GM19351 (cell line): ENCODE results near the gene SEPTIN2.
"Not testable (repeated sequence)": the region's sequence is repeated elsewhere in the genome, so short reads cannot be mapped to it uniquely, and the experiment has no call there.

Experiments
- ATAC-seq: cut with Tn5 transposase; IDR thresholded peaks from one replicate; pipeline ENCODE4 v1.9.1; 2021; ENCODE audit warnings: mild to moderate bottlenecking, moderate library complexity; ENCODE audit not compliant: unreplicated experiment

The SEPTIN2 gene

DNA sequence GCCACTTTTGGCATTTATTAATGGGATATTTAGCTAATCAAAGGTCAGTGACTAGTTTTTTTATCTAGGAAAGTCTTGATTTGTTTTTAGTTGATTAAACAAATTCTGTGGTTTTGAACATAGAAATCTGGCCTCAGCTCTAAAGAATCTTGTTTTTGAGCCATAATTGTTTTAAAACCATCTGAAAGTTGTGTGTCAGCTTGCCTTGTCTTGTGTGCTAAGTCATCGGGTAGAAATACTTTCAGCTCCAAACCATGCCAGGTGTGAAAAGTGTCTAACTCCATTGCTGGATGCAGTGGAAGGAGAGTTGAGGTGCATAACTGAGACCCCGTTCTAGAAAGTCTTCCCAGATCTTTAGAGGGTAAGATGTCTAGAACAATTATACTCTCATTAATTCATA is 63.1 kb downstream of the SEPTIN2 start:
- no peak for ATAC-seq

GRCh38 chr2:241379481-241380480 is 64.1 kb downstream of the SEPTIN2 start:
- ATAC-seq: no peak

- no peak for ATAC-seq
These were observed 66.1 kb downstream of the SEPTIN2 start for GRCh38 chr2:241381872-241382271.

- not testable (repeated sequence) for ATAC-seq
These were observed 69.7 kb downstream of the SEPTIN2 start for GRCh38 chr2:241385450-241385849.

DNA sequence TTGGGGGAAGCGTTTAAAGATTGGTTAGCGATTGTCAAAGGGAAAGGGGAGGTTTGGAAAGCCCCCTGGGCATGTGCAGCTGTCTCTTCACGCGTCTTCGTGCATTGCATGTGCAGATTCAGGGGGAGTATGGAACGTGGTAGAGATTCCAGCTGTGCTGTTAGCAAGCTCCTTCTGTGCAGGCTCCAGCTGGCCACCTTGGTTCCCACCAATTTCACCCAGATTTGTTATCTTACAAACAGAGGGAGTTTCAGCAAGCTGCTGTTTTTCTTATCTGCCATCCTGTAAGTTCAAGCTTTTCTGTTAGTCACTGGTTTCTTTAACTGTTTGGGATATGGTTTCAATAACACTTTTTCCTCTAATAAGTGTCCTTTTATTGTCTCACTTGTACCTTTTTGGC is 70.8 kb downstream of the SEPTIN2 start:
- ATAC-seq: no peak

GRCh38 chr2:241389697-241390096 is 74.0 kb downstream of the SEPTIN2 start:
- no peak for ATAC-seq

GRCh38 chr2:241390301-241391206 is 74.8 kb downstream of the SEPTIN2 start:
- ATAC-seq: peak; percentile 62

- no peak for ATAC-seq
These were observed 76.4 kb downstream of the SEPTIN2 start for GRCh38 chr2:241391892-241392665.

DNA sequence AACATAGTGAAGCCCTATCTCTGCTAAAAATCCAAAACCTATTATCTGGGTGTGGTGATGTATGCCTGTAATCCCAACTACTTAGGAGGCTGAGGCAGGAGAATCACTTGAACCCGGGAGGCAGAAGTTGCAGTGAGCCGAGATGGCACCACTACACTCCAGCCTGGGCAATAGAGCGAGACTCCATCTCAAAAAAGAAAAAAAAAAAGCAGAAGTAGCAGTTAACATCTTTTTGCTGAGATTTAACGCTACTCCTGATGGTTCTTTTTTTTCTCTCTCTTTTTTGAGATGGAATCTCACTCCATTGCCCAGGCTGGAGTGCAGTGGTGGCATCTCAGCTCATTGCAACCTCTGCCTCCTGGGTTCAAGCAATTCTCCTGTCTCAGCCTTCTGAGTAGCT is 77.0 kb downstream of the SEPTIN2 start:
- ATAC-seq: not testable (repeated sequence)

GRCh38 chr2:241393524-241394196 is 77.9 kb downstream of the SEPTIN2 start:
- no peak for ATAC-seq

- not testable (repeated sequence) for ATAC-seq
These were observed 81.1 kb downstream of the SEPTIN2 start for GRCh38 chr2:241396809-241397208.

DNA sequence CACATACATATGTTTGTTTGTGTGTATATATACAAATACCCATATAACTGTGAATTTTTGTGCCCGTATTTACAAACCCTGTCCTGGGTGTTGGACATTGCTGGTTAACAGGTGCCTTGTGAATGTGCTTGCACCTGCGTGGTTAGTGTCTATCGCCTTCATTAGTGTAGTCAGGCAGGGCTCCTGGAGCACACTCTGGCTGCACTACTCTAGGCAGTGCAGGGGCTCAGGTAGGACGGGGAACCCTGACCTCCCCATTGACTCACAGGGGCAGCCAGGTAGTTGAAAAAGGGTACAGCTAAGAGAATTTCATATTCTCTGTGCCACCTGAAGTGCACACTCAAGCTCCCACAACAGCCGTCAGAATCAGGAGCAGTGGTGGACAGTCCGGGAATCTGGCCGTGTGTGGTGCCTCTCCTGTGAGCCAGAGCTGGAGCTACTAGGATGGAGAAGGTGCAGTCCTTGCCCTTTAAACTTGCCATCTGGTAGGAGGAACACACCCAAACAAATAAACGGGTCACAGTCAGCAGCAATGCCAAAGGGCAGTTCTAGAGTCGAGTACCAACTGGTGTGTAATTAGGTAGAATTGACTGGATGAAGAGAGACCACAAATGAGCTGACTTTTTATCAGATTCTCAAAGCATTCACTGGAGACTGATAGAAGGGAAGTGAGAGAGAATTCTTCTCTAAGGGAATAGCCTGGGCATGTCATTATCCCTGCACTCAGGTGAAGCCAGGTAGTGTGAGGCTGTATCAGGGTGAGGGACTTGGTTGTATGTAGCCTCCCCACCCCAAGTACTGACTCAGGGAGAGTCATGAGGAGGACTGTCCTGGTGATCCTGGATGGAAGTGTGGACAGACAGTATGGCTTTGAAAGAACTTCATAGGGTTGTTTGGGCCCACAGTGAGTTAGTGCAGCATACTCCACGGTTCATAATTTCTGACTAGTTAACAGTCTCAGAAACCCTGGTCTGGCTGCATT is 84.5 kb downstream of the SEPTIN2 start:
- no peak for ATAC-seq
